Activated T-helper 1 cell treated with Interleukin-2 at 50 U/mL for 16 hours (primary cell): ENCODE results near the gene TRAK1.

Source experiments
- DNase-seq: peaks from one replicate; pipeline ENCODE4 v3.0.0-alpha.2; 2020; ENCODE audit warnings: low read depth

Gene TRAK1

DNA sequence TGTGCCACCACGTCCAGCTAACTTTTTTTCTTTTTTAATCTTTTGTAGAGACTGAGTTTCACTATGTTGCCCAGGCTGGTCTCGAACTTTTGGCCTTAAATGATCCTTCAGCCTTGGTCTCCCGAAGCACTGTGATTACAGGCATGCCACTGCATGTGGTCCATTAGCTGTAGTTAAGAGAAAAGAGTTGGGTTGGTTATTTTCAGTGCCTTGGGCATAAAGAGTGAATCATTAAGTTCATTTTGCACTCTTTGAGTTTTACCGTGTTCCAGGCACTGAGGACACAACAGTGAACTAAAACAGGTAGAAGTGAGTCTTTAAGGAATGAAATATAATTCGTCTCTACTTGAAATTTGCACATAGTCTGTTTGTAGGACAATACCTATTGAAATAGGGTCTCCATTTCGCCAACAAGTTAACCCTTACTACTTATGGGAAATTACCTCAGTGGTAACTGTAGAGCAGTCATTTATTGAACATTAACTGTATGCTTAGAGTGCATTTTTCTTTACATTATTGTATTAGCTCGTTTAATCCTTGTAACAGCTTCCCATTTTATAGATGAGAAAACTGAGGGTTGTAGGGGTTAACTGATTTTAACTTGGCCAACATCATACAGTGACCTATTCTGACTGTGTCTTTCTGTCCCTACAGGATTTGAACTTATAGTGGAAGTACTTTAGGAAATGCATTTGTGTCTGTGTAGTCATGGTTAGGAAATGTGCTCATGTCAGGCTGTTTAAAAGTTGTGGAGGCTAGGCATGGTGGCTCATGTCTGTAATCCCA is 22.7 kb upstream of the TRAK1 start:
- DNase-seq: no peak

DNA sequence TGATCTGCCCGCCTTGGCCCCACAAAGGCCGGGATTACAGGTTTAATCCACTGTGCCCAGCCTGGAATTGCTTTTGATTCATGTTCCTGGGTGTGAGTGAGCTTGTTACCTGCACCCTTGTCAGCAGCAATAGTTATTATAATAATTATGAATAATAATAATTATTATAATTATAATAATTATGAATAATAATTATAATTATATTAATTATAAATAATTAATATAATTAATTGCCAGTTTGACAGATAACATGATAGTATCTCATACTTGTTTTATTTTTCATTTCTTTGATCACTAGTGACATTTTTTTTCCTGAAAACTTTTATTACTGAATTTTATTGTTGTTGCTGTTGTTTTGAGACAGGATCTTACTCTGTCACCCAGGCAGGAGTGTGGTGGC is 21.1 kb upstream of the TRAK1 start:
- no peak for DNase-seq

DNA sequence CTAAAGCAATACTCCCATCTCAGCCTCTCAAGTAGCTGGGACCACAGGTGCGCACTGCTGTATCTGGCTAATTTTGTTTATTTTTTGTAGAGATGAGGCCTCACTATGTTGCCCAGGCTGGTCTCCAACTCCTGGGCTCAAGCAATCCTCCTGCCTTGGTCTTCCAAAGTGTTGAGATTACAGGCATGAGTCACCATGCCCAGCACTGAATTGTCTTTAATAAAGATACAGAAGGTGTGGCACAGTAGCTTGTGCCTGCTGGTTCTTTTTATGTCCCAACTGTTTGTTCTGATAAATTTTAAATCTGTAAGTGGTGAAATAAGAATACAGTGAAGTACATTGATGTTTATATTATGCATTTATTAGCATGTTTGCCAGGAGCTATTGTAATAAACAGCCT is 20.6 kb upstream of the TRAK1 start:
- no peak for DNase-seq

DNA sequence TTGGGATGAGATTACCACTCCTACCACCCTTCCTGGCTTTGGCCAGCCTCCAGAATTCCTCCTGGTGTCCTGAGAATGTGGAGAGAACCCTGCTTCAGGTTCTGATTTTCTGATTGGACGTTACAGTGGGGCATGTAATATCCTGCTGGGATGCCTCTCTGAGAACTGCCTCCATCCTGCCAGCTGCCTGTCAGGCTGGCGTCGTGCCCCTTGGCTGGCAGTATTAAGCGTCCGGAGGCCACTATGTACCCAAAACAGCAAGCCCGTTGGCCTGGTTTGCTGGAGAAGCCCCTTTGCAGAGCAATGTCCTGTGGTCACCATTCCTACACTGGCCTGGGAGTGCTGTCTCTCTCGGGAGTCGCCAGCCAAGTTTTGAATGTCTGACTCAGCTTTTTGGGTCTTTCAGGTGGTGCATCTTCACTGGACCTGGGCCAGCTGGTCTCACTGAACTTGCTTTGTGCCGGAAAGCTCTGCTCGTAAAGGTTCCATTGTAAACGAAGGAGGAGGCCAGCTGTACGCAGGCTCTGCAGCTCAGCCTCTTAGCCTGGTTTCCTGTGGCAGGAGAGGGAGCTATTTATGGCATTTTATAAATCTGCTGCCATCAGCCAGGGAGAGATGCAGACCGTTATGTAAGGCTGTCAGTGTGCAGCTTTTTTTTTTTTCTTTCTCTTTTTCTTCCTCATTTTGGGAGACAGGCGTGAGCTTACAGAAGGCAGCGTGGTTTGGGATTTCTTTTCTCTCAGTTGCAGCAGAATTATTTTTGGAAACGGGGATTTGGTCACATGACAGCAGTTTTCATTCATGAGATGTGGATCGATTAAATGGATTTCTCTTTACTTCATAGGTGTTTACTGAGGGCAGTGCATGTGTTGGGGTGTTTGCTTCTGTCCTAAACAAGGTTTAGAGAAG is 19.0 kb upstream of the TRAK1 start:
- no peak for DNase-seq

DNA sequence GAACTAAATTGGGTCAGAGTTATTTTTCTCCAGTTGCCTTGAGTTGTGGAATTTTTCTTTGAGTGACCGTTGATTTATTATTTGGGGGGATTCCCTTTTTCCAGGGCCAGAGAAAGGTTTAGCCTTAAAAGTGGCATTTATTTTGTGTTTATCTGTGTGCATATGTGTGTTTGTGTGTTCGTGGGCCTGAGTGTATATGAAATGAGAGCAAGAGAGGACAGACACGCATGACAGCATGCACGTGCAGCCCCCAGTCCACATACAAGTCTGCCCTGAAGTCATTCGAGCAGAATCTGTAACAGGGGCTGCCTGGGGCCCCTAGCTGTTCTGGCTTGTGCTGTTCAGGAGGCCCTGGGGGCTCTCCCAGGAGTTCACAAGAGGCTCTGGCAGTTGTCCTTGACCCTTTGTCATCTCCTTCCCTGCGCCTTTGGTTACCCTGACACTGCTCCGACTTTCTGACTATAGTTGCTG is 18.3 kb upstream of the TRAK1 start:
- DNase-seq: no peak

DNA sequence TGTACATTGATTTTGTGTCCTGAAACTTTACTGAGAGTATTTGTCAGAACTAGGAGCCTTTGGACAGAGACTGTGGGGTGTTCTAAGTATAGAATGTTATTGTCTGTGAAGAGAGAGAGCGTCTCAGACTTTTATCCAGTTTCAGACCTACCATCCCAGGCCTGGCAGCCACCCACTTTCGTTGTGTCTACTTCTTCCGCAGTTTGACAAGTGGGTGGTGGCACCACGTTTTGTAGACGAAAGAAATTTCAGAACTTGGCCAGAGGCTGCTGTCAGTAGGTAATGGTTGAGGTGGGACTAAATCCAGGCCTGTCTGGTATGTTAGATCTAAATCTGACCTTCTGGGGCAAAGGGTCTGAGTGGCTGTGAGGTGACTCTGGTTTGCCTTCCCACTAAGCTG is 13.4 kb upstream of the TRAK1 start:
- no peak for DNase-seq

DNA sequence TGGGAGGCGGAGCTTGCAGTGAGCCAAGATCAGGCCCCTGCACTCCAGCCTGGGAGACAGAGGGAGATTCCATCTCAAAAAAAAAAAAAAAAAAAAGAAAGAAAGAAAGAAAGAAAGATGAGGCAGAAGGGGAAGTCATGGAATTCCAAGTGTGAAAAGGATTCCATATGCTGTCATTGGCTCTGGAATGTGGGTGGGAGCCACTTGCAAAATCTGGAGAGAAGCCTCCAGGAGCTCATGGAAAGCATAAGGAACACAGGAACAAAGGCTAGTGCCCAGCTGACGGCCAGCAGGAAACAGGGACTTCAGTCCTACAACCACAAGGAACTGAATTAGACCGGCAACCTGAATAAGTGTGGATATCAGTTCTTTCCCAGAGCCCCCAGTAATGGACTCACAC is 12.5 kb upstream of the TRAK1 start:
- no peak for DNase-seq

DNA sequence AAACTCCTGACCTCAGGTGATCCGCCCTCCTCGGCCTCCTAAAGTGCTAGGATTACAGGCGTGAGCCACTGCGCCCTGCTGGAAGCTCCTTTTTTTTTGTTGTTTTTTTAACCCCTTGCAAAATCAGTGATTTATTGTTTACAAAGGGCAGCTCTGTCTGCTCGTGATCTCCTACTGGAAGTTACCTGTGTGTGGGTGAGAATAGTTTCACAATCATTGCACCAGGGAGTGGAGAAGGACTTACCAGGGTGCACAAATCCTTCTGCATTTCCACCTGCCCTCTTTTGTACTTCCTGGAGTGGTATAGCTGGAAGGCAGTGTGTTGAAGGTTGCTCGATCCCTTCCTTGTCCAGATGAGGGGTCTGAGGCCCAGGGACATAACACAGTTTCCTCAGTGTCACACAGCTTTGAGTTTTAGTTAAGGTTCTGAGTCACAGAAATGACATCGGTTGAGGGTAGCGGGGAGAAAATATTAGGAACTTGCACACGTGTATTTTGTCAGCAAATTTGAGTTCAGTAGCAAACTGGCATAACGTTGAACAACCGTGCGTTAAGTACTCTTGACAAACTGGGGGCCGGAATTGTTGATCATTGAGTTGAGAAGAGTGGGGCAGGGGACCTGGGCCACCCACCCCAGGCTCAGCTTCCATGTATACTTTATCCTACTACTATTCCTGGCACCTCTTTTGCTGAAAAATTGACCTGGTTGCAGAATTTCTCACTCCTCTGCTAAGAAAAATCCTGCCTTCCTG is 11.3 kb upstream of the TRAK1 start:
- DNase-seq: no peak

DNA sequence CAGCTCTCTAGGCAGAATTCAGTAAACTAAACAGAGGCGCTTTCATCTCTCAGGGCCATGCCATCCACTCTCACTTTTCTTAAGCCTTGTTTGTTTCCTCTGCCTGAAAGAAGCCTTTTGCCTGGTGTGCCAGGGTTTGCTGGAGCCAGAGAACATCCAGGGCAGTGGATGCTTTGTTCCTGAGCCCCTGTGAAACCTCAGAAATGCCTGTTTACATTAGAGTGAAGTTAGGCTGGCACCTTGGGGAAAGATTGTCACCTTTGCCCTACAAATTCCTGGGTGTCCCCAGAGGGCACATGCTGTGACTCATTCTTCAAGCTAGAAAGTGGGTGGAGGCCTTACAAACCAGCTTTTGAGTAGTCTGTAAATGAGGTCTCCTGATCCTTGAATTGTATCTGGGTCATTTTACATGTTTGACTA is 10.7 kb upstream of the TRAK1 start:
- no peak for DNase-seq

DNA sequence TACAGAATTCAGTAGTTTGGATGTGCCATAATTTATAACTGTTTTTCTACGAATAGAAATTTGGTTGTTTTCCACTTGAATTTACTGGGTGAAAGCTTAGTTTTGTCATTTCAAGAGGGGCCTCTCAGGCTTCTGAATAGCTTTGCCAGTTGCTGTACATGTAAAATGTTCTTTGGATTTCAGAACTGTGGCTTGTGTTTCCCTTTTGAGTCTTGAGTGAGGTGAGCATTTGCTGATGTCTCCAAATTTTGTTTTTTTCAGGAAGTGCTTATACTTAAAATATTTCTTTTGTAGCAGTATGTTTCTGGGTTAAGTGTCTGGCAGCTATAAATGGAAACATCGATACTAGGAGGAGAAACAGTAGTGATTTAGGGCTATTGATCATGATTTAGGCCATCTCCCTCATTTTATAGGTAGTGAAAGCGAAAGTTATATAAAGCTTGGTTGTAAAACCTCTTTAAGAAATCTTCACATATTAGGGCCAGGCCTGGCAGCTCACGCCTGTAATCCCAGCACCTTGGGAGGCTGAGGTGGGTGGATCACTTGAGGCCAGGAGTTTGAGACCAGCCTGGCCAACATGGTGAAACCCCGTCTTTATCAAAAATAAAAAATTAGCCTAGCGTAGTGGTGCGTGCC is 9.2 kb upstream of the TRAK1 start:
- no peak for DNase-seq

DNA sequence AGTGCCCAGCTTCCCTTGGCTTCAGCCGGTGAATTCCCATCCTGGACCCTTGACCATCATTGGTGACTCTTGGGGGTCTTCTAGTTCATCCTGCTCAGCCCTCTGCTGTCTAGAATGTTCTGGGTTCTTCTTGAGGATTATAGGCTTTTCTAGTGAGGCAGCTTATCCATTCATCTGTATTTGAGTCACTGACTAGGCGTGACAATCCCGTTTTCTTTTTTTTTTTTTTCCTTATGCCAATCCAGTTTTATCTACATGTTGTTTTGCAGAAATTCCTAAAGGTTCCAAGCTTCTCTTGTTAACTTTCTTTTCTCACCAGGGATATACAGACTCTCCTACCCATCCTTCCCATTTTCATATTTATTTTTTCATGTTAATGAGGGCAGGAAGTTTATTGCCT is 6.6 kb upstream of the TRAK1 start:
- DNase-seq: no peak

DNA sequence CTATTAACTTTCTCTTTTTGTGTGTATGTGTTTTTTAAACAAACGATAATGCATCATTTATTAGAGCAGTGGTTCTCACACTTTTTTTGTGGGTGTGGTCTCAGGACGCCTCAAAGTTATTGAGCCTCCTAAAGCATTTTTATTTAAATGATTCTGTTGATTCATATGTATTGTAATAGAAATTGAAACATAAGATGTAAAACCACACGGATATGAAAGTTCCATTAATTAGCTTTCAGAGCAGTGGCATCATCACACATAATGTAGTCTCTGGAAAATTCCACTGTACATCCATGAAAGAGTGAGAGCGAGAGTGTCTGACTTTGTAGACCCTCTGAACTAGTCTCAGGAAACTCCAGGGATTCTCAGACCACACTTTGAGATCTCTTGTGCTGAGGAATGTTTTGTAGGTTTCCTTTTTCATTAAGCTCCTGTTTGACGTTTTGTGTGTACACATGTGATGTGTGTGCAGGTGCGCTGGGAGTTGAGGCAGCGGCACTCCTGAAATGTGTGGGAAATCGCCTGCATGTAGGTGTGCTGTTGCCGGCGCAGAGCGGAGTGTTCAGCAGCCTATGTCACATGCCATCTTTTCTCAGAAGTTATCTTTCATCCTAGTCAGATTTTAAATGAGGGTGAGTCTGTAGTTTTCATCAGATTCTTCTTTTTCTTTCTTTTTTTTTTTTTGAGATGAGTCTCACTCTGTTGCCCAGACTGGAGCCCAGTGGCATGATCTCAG is 5.3 kb upstream of the TRAK1 start:
- no peak for DNase-seq

DNA sequence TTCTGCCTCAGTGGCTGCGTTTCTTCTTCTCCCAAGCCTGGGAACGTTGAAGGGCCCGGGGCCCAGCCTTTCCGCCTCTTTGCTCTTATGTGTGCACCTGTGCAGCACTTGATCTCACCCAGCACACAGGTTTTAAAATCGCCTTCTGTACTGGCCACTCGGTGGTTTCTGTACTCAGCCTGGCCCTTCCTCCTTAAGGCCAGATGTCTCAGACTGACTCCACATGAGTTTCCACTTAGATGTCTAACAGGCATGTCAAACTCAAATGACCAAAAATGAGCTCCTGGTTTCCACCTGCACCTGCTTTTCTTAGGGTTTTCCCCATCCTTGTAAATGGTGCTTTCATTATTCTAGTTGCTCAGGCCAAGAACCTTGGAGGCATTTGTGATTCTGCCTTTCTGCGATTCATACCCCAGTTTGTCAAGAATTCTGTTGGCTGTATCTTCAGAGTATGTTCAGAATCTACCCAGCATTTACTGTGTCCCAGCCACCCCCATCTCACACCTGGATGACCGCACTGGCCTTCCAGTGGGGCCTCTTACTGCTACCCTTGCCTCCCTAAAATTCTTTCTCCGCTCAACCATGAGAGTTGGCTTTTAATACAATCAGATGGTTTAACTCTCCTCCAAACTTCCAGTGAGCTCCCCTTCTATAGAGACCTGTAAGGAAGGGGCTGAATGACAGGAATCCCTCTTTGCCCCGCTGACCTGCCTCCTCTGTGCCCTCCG is 2.2 kb upstream of the TRAK1 start:
- no peak for DNase-seq

DNA sequence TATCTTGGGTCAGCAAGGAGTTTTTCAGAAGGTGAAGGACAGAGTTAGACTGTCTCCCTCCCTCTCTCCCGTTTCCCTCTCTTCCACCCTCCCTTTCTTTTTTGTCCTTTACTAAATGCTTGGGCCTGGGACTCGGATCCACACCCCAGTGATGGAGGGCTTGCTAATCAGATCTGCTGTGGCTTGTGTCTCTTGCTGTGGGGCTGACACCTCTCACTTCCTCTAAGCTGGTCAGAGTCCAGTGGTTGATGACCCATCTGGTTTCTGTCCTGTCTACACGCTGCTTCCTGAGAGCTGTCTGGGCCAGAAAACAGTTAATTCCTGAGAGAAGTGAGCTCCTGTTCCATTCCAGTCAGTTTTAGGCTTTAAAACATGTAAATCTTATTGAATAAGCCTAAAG is 849 bp downstream of the TRAK1 start:
- no peak for DNase-seq

DNA sequence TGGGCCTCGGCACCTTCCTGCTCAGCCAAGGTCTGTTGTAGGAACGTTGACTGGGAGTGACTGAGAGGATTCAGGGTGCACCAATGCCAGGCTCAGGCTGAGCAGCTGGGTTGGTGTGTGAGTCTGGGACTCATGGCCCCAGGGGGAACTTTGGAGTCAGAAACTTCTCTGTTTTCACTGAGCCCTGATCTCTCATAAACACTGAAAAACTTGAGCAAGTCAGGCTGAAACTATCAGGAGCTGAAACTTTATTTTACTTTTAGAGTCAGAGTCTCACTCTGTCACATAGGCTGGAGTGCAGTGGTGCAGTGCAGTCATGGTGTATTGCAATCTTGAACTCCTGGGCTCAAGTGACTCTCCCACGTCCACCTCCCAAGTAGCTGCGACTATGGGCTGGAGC is 3.0 kb downstream of the TRAK1 start:
- DNase-seq: no peak

DNA sequence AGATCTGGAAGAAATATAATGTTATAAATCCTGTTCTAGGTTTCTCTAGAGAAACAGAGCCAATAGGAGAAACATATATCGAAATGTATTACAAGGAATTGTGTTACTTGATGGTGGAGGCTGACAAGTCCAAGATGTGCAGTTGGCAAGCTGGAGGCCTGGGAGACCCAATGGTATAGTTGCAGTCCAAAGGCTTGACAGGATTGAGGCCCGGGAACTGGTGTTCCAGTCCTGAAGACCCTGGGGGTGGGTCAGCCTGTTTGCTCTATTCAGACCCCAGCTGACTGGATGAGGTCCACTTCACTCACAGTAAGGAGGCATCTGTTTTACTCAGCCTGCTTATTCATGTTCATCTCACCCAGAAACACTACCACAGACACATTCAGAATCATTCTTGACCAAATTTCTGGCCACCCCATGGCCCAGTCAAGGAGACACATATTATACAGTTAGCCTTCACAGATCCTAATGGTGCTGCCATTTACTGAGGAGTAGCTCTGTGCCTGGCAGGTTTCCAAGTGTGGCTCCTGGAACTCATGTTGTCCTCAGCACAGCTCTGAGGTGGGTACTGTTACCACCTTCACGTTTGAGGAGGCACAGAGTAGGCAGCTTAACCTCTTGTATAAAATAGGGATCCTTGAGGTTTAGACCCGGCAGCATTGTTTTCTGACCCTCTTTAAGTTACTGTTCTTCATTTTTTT is 3.7 kb downstream of the TRAK1 start:
- no peak for DNase-seq

DNA sequence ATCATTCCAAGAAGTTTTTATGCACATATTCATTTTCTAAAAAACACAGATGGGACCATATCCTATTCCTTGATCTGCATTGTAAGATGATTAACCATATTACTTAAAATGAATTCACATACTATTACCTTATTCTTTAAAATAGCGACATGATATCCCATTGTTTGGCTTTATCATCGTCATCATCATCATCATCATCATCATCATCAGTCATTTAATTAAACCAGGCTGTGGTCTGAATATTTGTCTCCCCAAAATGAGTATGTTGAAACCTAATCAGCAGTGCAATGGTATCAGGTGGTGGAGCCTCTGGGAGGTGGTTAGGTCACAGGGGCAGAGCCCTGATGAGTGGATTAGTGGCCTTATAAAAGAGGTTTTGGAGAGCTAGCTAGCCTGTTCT is 4.4 kb downstream of the TRAK1 start:
- no peak for DNase-seq

DNA sequence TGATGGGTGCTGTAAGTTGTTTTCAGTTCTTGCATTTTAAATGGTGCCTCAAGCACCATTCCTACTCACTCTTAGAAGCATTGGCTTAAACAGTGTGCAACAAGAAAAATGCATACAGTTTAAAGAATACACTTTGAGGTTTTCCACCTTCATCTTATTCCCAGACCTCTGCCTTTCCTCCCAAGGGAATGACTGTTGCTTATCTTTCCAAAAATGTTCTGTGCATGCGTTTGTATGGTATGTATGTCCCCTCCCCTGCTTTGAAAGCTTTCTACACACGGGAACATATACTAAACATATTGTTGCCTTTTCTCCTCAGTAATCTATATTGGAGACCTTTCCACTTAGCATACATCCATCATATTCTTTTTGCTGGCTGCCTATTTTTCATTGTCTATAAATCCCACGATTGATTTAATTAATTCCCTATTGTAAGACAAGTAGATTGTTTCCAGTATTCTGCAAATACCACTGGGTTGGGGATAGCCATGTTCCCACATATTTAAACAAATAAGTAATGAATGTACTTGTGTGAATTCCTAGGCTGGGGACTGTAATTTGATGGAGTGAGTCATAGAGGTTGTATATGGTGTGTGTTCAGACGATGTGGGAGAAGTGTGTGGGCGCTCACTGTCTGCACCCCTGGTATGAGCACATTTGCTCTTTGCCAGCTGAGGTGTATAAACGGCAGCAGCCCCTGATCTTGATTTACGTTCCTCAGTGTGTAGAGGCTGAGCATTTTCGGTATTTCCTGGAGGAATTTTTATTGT is 5.8 kb downstream of the TRAK1 start:
- DNase-seq: no peak

DNA sequence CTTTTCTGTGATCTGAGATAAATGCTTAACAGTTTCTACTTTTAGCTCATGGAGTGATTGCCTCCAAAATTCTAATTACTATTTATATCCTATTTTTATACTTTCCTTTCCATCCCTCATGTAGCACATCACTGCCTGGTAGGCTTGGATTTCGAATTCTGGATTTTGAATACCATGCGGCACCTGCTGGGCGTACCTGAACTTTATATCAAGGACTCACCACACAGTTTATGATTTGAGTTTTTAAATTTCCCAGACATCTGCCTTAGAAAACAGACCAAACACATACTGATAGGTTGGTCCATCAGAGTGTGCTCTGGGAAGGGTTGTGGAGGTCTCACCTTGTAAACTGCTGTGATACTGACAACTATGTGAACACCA is 6.4 kb downstream of the TRAK1 start:
- DNase-seq: no peak
